Panc1 (cell line): ENCODE data around the gene GRIN1. TPM values are rescaled to one million over a fixed set of nuclear protein-coding genes. Genes with fewer than 3 reads are reported as not detected.
A peak's percentile ranks its signal among the peaks of the same experiment; 100 is the strongest.

Source experiments
- ATAC-seq: fragments of 200-7000 bp; cut with Tn5 transposase; 2 replicates; pipeline ENCODE4 v1.9.1; 2020; ENCODE audit warnings: mild to moderate bottlenecking, moderate library complexity
- BruUV-seq: library from RNA; stranded (reverse); fragments of 400-500 nt; replicated peaks from 2 replicates; lab custom pipeline; 2021; lab: Mats Ljungman, UMichigan
- CTCF ChIA-PET: fragments of 300-600 bp; sonication (Branson Sonifier 250); formaldehyde crosslinking; loops from one replicate; lab custom pipeline; 2022; ENCODE audit warnings: antibody characterized with exemption; lab: Charles Lee
- POLR2A ChIA-PET: fragments of 300-600 bp; sonication (Branson Sonifier 250); formaldehyde crosslinking; loops from one replicate; lab custom pipeline; 2022; ENCODE audit warnings: antibody characterized with exemption; lab: Charles Lee
- DNase-seq: peaks from one replicate; pipeline ENCODE4 v3.0.0-alpha.2; 2010; ENCODE audit warnings: low read depth, low spot score
- H3K27ac ChIP-seq: 2 replicates; pipeline ENCODE4 v1.5.1; 2011; ENCODE audit warnings: mild to moderate bottlenecking, low read length, inconsistent platforms
- H3K27me3 ChIP-seq: fragments of 200-500 bp; sonication (Bioruptor generic); 2 replicates; pipeline ENCODE4 v1.6.0; 2014; ENCODE audit warnings: low read length, inconsistent platforms; ENCODE audit not compliant: control insufficient read depth, insufficient read depth
- H3K36me3 ChIP-seq: fragments of 200-500 bp; sonication (Bioruptor generic); 2 replicates; pipeline ENCODE4 v1.5.1; 2014; ENCODE audit warnings: inconsistent platforms, mild to moderate bottlenecking, low read length, moderate library complexity; ENCODE audit not compliant: control insufficient read depth, insufficient read depth
- H3K4me1 ChIP-seq: 2 replicates; pipeline ENCODE4 v1.5.1; 2011; ENCODE audit warnings: inconsistent platforms, mild to moderate bottlenecking, low read length, moderate library complexity; ENCODE audit not compliant: control insufficient read depth, insufficient read depth
- H3K4me3 ChIP-seq, 2 experiments: 2 replicates each; pipeline ENCODE4 v1.5.1; 2011 to 2012; ENCODE audit warnings: low read depth in 2 of 2, low read length in 2 of 2, mild to moderate bottlenecking in 2 of 2, inconsistent platforms in 1 of 2, moderate library complexity in 1 of 2
- H3K9me3 ChIP-seq: fragments of 200-500 bp; sonication (Bioruptor generic); 2 replicates; pipeline ENCODE4 v1.5.1; 2014; ENCODE audit warnings: low read depth, mild to moderate bottlenecking, inconsistent platforms, low read length, moderate library complexity; ENCODE audit not compliant: control insufficient read depth, insufficient read depth
- POLR2AphosphoS5 ChIP-seq: IDR thresholded peaks from 2 replicates; pipeline ENCODE4 v1.6.1; 2012; ENCODE audit warnings: mild to moderate bottlenecking, low read depth, low read length, moderate library complexity
- REST ChIP-seq, 2 experiments: IDR thresholded peaks; 2 replicates each; pipeline ENCODE4 v1.6.1; 2011 to 2012; ENCODE audit warnings: low read depth in 2 of 2, control low read depth in 1 of 2, low read length in 1 of 2, mild to moderate bottlenecking in 1 of 2, moderate library complexity in 1 of 2; ENCODE audit not compliant: insufficient read depth in 1 of 2
- SIN3A ChIP-seq: IDR thresholded peaks from 2 replicates; pipeline ENCODE4 v1.6.1; 2012; ENCODE audit warnings: low read depth, mild to moderate bottlenecking, low read length, moderate library complexity, borderline replicate concordance; ENCODE audit not compliant: insufficient read depth
- TCF7L2 ChIP-seq: IDR thresholded peaks from 2 replicates; pipeline ENCODE4 v1.6.1; 2011; ENCODE audit warnings: mild to moderate bottlenecking, low read depth, low read length, inconsistent platforms
- in situ Hi-C: cut with HindIII; loops from 2 replicates; pipeline ENCODE4 v1.10.0; 2016; ENCODE audit warnings: low sequenced_read_pairs, low pct_unique_long_range_greater_than_20kb
- intact Hi-C: fragments of 100-400 bp; cut with micrococcal nuclease; formaldehyde crosslinking; loops from one replicate; pipeline ENCODE4 v1.10.0; 2022; ENCODE audit not compliant: unreplicated experiment
- total RNA-seq: library from RNA; stranded (reverse); gene quantifications from one replicate; pipeline ENCODE4 v1.2.1, GENCODE V29; 2021; ENCODE audit not compliant: unreplicated experiment
- TF ChIP-seq, protein P1 (sequence below): fragments of 450-650 bp; IDR thresholded peaks from 2 replicates; pipeline ENCODE4 v1.5.1; 2017; ENCODE audit warnings: mild to moderate bottlenecking

Gene GRIN1
- total RNA-seq, 1 experiment from 2014 or later = 4.9 TPM

- ChIA-PET CTCF (interaction anchor here (0.7 to 1.0 kb wide), 3 partner anchors 51 to 62 kb away, joined by 3 to 4 read pairs (median 4); partner anchors contain the start of gene RNF224), POLR2A (interaction anchor here (0.6 to 0.9 kb wide), 2 partner anchors 25 to 47 kb away, joined by 3 to 21 read pairs; no protein-coding TSS in a partner anchor)
- no peak overlapping the region for H3K27ac ChIP-seq
- no peaks in the 10 kb centered on the region for H3K9me3 ChIP-seq
- no peaks in the 10 kb centered on the region for H3K27me3 ChIP-seq
- DNase-seq = no peak
- no peak for TF ChIP-seq SIN3A
- TF ChIP-seq, protein P1, sequence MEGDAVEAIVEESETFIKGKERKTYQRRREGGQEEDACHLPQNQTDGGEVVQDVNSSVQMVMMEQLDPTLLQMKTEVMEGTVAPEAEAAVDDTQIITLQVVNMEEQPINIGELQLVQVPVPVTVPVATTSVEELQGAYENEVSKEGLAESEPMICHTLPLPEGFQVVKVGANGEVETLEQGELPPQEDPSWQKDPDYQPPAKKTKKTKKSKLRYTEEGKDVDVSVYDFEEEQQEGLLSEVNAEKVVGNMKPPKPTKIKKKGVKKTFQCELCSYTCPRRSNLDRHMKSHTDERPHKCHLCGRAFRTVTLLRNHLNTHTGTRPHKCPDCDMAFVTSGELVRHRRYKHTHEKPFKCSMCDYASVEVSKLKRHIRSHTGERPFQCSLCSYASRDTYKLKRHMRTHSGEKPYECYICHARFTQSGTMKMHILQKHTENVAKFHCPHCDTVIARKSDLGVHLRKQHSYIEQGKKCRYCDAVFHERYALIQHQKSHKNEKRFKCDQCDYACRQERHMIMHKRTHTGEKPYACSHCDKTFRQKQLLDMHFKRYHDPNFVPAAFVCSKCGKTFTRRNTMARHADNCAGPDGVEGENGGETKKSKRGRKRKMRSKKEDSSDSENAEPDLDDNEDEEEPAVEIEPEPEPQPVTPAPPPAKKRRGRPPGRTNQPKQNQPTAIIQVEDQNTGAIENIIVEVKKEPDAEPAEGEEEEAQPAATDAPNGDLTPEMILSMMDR = peak; percentile 78; the same call in 1 of the 2 replicates
- H3K36me3 ChIP-seq = no peaks in the 10 kb centered on the region
- no TSS peak for BruUV-seq
- no peaks in the 10 kb centered on the region for H3K4me1 ChIP-seq
- ATAC-seq = peak; percentile 70
- H3K4me3 ChIP-seq = no peak overlapping the region
- intact Hi-C loops = no loop called here
- in situ Hi-C loops = no loop called here
Observed at GRCh38 chr9:137176302-137177182, 37.6 kb downstream of the GRIN1 start.

DNA sequence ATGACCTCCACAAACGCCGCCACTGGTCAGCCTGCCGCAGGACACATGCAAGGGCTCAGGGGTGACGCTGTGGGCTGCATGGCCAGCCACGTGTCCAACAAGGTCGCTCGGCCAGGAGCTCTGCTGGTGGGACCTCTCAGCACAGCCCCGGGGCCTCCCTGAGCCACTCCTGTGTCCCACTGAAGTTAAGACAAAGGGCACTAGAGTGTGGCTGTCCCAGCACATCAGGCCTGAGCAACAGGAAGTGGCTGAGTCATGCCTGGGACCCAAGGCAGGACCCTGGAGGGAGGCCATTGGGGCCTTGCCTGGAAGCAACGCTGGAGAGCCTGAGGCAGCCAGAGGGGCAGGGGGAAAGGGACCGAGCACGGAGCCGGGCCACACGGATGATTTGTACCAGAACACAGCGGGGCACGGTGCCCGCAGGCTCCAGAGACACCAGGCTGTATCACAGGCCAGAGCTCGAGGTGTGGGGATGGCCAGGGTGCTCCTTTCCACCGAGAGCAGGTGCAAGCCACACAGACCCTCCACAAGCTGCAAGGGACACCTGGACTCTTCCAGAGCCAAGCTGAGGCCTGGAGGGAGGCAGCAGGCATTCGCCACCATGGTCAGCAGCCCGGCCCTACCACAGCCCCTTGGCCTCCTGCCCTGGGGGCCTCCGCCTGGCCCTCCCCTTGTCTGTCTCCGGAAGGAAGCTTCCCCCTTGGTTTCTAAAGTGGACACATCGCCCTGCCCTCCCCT lies 39.4 kb downstream of the GRIN1 start:
- ATAC-seq = no peak; the same call in 1 of the 2 replicates
- H3K36me3 ChIP-seq = no peaks in the 10 kb centered on the region
- ChIA-PET CTCF (no interaction called here), POLR2A (no interaction called here)
- no peak overlapping the region for H3K4me3 ChIP-seq
- H3K9me3 ChIP-seq = no peaks in the 10 kb centered on the region
- no peak overlapping the region for H3K27ac ChIP-seq
- TF ChIP-seq TCF7L2 (no peak), REST (IDR thresholded peaks at IDR 0.05; ENCODE audit: insufficient read depth in 1 of 2, low read depth in 2 of 2, low read length in 1 of 2) (no peak), POLR2AphosphoS5 (no peak), SIN3A (no peak)
- TF ChIP-seq, protein P1 = no peak
- H3K4me1 ChIP-seq = no peaks in the 10 kb centered on the region
- BruUV-seq = no TSS peak
- in situ Hi-C loops (no loop called here), intact Hi-C loops (no loop called here)
- DNase-seq = no peak
- H3K27me3 ChIP-seq = no peaks in the 10 kb centered on the region
